HG03175 (cell line): ENCODE data around the gene S100A6.
"Not testable (repeated sequence)": the region's sequence is repeated elsewhere in the genome, so short reads cannot be mapped to it uniquely, and the experiment has no call there.

Experiments
- ATAC-seq: cut with Tn5 transposase; IDR thresholded peaks from one replicate; pipeline ENCODE4 v1.9.1; 2021; ENCODE audit warnings: mild to moderate bottlenecking, moderate library complexity; ENCODE audit not compliant: unreplicated experiment

The S100A6 gene

DNA sequence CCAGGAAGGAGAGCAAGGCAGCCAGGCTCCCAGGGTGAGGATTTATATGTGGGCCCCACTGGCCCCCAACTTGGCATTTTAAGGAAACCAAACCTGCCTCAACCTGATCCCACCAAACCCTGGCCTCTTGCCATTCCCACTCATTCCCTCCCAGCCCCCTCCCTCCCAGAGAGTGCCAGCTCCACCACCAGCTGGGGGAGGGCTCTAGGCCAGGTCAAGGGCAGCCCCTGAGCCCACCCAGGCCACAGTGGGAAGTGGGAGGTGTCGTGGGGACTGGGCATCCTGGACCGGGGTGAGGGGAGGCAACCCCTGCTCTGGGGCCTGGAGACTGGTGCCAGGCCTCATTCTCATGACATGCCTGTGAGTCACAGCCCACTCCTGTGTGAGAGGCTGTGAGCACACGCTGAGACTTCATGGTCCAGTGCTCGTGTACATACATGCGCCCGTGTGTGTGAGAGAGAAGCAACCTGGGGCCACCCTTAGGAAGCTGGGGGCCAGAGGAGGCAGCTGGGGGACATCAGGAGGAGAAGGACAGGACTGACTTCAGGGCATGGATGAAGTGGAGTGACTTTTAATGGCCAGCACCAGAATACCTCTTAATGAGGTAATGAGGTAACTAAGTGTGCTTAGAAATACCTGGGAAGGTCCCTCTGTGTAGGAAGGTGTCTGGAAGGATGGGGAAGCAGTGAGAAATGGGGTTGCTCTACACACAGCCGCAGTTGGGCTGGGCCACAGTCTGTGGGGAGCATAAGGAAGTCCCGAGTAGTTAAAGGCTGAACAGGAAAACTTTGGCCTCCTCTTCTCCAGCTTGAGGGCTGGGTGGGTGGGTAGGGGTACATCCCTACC is 30.0 kb upstream of the S100A6 start, which contains the start of gene S100A2:
Gene S100A2, minus strand, starts transcription at position 316 of the 846 bp plus-strand sequence. CDS start 1,967 bp downstream, outside the sequence.
- ATAC-seq: no peak

DNA sequence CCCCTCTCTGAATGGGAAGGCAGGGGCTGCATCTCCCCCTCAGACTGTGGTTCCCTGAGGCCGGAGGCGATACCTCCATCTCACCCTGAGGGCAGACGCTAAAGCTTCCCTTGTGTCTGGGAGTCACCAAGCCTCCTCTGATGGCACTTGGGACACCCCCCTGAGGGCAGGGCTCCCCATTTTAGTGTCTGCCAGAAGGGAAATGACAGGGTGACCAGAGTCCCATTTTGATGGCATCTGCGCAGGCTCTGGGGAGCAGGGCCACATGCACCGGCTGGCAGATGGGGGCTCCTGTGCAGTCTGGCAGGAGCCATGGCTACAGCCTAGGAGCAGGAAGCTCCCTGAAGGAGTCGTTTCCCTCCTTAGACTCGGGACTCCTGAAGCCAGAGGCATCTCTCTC is 28.2 kb upstream of the S100A6 start:
- no peak for ATAC-seq

- no peak for ATAC-seq
Measured at GRCh38 chr1:153563483-153563901, 27.7 kb upstream of the S100A6 start.

GRCh38 chr1:153562021-153562420 is 26.2 kb upstream of the S100A6 start:
- ATAC-seq: not testable (repeated sequence)

GRCh38 chr1:153561466-153561985 is 25.7 kb upstream of the S100A6 start:
- ATAC-seq: no peak

- no peak for ATAC-seq
Measured at GRCh38 chr1:153560771-153561465, 25.1 kb upstream of the S100A6 start.

DNA sequence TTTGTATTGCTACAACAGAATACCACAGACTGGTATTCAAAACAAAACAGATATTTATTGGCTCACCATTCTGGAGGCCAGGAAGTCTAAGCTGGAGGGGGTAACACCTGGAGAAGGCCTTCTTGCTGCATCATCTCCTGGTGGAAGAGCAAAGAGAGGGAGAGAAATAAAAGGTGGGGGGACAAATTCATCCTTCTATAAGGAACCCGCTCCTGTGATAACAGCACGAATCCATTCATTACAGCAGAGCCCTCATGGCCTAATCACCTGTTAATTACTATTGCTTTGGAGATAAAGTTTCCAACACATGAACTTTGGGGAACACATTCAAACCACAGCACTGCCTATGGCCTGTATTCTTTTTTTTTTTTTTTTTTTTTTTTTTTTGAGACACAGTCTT is 24.4 kb upstream of the S100A6 start:
- ATAC-seq: no peak

GRCh38 chr1:153557877-153558276 is 22.1 kb upstream of the S100A6 start:
- ATAC-seq: no peak

- ATAC-seq: no peak
Measured at GRCh38 chr1:153556348-153556747, 20.6 kb upstream of the S100A6 start.

- ATAC-seq: no peak
Measured at GRCh38 chr1:153553830-153554541, 18.2 kb upstream of the S100A6 start.

DNA sequence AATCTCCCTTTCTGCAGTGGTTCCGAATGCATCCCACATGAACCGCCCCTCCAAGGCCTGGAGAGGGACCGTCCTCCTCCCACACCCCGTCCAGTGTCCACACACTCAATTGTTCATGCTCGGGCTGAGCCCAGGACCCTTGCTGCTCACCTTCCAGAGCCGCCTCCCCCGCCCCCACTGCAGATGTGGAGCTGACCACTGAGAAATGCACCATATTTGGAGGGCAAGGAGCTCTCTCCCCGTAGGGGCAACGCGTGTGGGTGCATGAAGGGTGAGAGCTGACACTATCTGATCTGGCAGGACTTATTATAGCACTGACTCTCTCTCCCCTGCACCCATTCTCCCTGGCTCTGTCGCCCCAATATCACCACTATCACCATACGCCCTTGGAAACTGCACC is 17.3 kb upstream of the S100A6 start:
- ATAC-seq: no peak

GRCh38 chr1:153552335-153552734 is 16.5 kb upstream of the S100A6 start:
- no peak for ATAC-seq

- no peak for ATAC-seq
Measured at GRCh38 chr1:153550827-153551500, 15.2 kb upstream of the S100A6 start.

GRCh38 chr1:153550398-153550758 is 14.6 kb upstream of the S100A6 start:
- no peak for ATAC-seq

DNA sequence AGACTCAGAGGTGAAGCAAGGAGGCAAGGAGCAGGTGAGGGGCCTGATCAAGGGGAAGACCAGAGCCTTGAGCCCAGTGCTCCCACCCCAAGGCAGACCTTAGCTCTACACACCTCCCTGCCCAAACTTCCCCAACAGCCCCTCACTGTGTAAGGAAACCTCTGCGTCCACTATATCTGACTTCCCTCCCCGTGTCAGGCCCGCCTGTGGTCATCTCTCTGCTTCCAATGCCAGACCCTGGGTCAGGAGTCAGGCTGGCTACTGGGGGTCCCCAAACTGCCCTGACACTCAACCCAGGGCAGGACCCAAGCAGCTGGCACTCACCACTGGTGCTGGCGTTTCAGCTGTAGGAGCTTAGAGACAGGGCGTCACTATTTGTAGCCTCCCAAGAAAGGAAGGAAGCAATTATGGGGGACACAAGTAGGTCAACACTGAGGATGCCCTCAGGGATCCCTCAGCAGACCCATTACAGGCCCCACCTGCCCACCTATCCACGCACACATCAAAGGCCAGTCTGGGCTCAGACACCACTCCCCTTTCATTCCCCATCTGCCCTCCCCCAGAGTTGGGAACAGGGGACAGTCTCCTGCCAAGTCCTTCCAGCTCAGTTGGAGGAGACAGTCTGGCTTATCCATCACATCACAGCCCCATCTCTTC is 14.1 kb upstream of the S100A6 start:
- no peak for ATAC-seq

DNA sequence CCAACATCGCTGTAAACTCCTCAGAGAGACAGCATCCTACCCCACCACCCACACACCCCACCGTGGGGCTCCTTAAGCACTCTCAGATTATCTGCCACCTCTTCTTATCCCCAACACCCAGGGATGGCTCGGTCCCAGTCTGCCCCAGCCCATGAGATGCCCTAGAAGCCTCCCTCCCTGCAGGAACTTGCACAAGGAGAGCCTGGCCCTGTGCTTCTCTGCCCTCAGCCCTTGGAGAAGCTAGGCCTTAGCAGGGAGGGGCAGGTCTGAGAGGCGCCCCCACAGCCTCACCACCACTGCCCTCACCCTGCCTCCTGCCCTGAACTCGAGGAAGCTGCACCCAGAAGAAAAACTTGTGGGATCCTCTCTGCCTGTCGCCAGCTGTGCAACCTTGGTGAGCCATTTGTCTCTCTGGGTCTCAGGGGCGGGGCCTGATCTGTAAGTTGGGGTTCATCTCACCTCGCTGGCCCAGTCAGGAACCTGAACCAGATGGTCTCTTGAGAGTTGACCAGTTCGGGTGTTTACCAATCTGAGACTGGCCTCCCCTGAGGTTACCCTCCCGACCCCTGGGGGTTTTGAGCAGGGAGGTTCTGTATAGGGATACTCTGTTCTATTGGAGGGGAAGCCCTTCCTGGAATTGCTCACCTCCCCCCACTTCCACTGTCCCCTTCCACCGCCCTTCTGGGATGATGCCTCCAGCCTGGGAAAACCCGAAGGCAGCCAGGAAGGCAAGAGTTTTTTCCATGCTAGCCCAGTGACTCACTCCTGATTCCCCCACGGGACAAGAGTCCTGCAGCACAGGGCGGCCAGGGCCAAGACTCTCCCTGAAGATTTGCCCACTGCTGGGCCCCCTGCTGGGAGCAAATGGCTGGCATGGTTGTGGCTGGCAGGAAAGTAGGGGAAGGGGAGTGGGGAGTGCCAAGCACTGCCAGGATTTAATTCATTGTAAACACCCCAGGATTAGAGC is 13.2 kb upstream of the S100A6 start, which contains the start of gene S100A3:
Gene S100A3, minus strand, starts transcription at position 537 of the 967 bp plus-strand sequence. CDS start 773 bp downstream, outside the sequence.
- no peak for ATAC-seq

DNA sequence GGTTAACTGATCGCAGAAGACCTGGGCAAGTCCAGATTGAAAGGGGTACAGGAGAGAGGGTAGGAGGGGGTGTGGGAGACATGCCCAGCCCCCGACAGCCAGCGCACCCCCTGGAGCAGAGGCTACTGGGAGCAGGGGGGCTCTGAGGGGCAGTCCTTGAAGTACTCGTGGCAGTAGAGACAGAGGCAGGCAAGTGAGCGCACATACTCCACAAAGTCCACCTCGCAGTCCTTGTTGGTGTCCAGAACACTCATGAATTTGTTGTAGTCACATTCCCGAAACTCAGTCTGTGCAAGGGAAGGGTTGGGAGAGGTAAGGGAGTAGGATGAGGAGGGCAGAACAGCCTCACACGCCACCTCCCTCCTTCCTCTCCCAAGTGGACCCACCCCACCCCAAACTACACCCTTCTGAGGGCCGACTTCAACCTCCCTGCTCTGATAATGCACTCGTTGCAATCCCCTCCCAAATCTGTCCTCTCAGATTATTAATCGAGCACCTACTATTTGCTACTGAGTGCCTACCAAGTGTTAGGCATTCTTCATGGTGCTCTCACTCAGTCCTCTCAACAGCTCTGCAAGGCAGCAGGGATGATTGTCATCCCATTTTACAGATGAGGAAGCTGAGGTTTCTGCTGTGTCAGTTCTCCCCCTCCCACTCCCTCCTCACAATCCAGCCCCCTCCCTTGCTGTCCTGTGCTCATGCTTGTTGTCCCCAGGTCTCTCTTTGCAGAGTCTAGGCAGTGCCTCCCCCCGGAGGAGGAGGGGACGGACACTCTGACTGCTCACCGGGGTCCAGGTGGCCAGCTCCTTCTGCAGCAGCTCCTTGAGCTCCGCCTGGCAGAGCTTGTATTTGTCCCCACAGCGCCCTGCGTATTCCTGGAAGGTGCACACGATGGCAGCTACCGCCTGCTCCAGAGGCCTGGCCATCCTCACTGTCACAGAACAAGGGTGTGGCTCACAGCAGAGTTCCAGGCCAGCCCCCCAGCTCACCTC is 12.1 kb upstream of the S100A6 start:
- ATAC-seq: no peak
